Measurements from ENCODE around the gene RBCK1.
"Not testable (repeated sequence)": the region's sequence is repeated elsewhere in the genome, so short reads cannot be mapped to it uniquely, and the experiment has no call there.

- TF ChIP-seq, protein P1, sequence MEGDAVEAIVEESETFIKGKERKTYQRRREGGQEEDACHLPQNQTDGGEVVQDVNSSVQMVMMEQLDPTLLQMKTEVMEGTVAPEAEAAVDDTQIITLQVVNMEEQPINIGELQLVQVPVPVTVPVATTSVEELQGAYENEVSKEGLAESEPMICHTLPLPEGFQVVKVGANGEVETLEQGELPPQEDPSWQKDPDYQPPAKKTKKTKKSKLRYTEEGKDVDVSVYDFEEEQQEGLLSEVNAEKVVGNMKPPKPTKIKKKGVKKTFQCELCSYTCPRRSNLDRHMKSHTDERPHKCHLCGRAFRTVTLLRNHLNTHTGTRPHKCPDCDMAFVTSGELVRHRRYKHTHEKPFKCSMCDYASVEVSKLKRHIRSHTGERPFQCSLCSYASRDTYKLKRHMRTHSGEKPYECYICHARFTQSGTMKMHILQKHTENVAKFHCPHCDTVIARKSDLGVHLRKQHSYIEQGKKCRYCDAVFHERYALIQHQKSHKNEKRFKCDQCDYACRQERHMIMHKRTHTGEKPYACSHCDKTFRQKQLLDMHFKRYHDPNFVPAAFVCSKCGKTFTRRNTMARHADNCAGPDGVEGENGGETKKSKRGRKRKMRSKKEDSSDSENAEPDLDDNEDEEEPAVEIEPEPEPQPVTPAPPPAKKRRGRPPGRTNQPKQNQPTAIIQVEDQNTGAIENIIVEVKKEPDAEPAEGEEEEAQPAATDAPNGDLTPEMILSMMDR (IDR thresholded peaks at IDR 0.05; ENCODE audit: borderline replicate concordance, extremely low read depth, low read length, poor library complexity, severe bottlenecking) = not testable (repeated sequence)
- not testable (repeated sequence) for TF ChIP-seq EZH2 (IDR thresholded peaks at IDR 0.05; ENCODE audit: borderline replicate concordance, low read depth, low read length, severe bottlenecking)
These were observed 30.5 kb upstream of the RBCK1 start for GRCh38 chr20:377578-377977.

Data from DND-41 (cell line).